SK-N-SH (cell line): ENCODE data around the gene ZC3H7B. TPM values are rescaled to one million over a fixed set of nuclear protein-coding genes. Genes with fewer than 3 reads are reported as not detected.

ENCODE experiments used
- CTCF ChIA-PET: fragments of 300-600, 350-600 bp; formaldehyde crosslinking; extraction: SDS; loops from one replicate; lab custom pipeline; 2021; lab: Yijun Ruan, JAX
- POLR2A ChIA-PET: fragments of 350-600 bp; sonication (Branson Sonifier 250); formaldehyde crosslinking; extraction: SDS; loops from one replicate; lab custom pipeline; 2020; ENCODE audit warnings: antibody characterized with exemption, inconsistent platforms; lab: Yijun Ruan, JAX
- DNase-seq: peaks from one replicate; pipeline ENCODE4 v3.0.0; 2012
- H2AFZ ChIP-seq: fragments of 200-600 bp; sonication (generic); 2 replicates; pipeline ENCODE4 v1.8.1; 2016; ENCODE audit warnings: antibody characterized with exemption, mild to moderate bottlenecking, low read depth
- H3F3A ChIP-seq: fragments of 200-600 bp; sonication (generic); replicated peaks from 2 replicates; pipeline ENCODE3; 2016; ENCODE audit warnings: antibody characterized with exemption, mild to moderate bottlenecking; ENCODE audit not compliant: insufficient read depth
- H3K27ac ChIP-seq, 2 experiments: fragments of 200-500 bp in 1 of 2; fragments of 200-600 bp in 1 of 2; sonication (Bioruptor generic) in 1 of 2; sonication (generic), shearing (Covaris generic) in 1 of 2; 2 replicates each; pipeline versions ENCODE4 v1.5.1 to v1.6.1; 2014 to 2016; ENCODE audit warnings: low read depth in 2 of 2, inconsistent platforms in 1 of 2, low read length in 1 of 2, mild to moderate bottlenecking in 1 of 2, mixed read lengths in 1 of 2
- H3K27me3 ChIP-seq: fragments of 200-600 bp; sonication (generic), shearing (Covaris generic); 2 replicates; pipeline ENCODE4 v1.6.1; 2016; ENCODE audit warnings: mixed run types; ENCODE audit not compliant: insufficient read depth
- H3K36me3 ChIP-seq, 2 experiments: fragments of 200-500 bp in 1 of 2; fragments of 200-600 bp in 1 of 2; sonication (Bioruptor generic) in 1 of 2; sonication (generic) in 1 of 2; replicated peaks in 1 of 2; 2 replicates each; pipeline versions ENCODE3 to v1.5.1; 2014 to 2016; ENCODE audit warnings: low read length in 1 of 2, mild to moderate bottlenecking in 1 of 2; ENCODE audit not compliant: insufficient read depth in 2 of 2, control insufficient read depth in 1 of 2
- H3K4me1 ChIP-seq, 2 experiments: fragments of 200-500 bp in 1 of 2; fragments of 200-600 bp in 1 of 2; sonication (Bioruptor generic) in 1 of 2; sonication (generic), shearing (Covaris generic) in 1 of 2; 2 replicates each; pipeline versions ENCODE4 v1.5.1 to v1.6.1; 2014 to 2016; ENCODE audit warnings: low read depth in 1 of 2, low read length in 1 of 2, mixed run types in 1 of 2; ENCODE audit not compliant: insufficient read depth in 2 of 2, control insufficient read depth in 1 of 2
- H3K4me2 ChIP-seq: fragments of 200-600 bp; sonication (generic), shearing (Covaris generic); 2 replicates; pipeline ENCODE4 v1.6.1; 2017; ENCODE audit warnings: mixed run types
- H3K4me3 ChIP-seq, 2 experiments: fragments of 200-500 bp in 1 of 2; fragments of 200-600 bp in 1 of 2; sonication (Bioruptor generic) in 1 of 2; sonication (generic), shearing (Covaris generic) in 1 of 2; 2 replicates each; pipeline versions ENCODE4 v1.5.1 to v1.8.1; 2014 to 2016; ENCODE audit warnings: low read depth in 2 of 2, inconsistent platforms in 1 of 2, low read length in 1 of 2, mild to moderate bottlenecking in 1 of 2, mixed read lengths in 1 of 2, moderate library complexity in 1 of 2
- H3K79me2 ChIP-seq: fragments of 200-600 bp; sonication (generic); 2 replicates; pipeline ENCODE4 v1.8.1; 2017; ENCODE audit warnings: mild to moderate bottlenecking; ENCODE audit not compliant: insufficient read depth
- H3K9ac ChIP-seq: fragments of 200-600 bp; sonication (generic); 2 replicates; pipeline ENCODE4 v1.6.1; 2017; ENCODE audit warnings: mixed run types
- H3K9me2 ChIP-seq: fragments of 200-600 bp; sonication (generic); 2 replicates; pipeline ENCODE4 v1.6.1; 2017; ENCODE audit warnings: mixed run types
- H3K9me3 ChIP-seq: fragments of 200-600 bp; sonication (generic); 2 replicates; pipeline ENCODE4 v1.6.1; 2017; ENCODE audit warnings: mixed run types, mild to moderate bottlenecking, moderate library complexity
- H4K20me1 ChIP-seq: fragments of 200-600 bp; sonication (generic); 2 replicates; pipeline ENCODE4 v1.6.1; 2017; ENCODE audit warnings: mild to moderate bottlenecking, mixed run types; ENCODE audit not compliant: insufficient read depth
- FOSL2 ChIP-seq: IDR thresholded peaks from 2 replicates; pipeline ENCODE4 v1.4.0; 2012; ENCODE audit warnings: low read depth, mild to moderate bottlenecking, moderate library complexity, borderline replicate concordance
- MXI1 ChIP-seq: IDR thresholded peaks from 2 replicates; pipeline ENCODE4 v1.6.1; 2012; ENCODE audit warnings: mild to moderate bottlenecking, low read depth, low read length, improper control_type of control experiment
- NFIC ChIP-seq: IDR thresholded peaks from 2 replicates; pipeline ENCODE4 v1.4.0; 2012; ENCODE audit warnings: borderline replicate concordance
- POLR2AphosphoS5 ChIP-seq: IDR thresholded peaks from 2 replicates; pipeline ENCODE4 v1.6.1; 2012; ENCODE audit warnings: low read depth, low read length
- RCOR1 ChIP-seq: fragments of 150-350 bp; IDR thresholded peaks from 2 replicates; pipeline ENCODE4 v1.6.1; 2017; ENCODE audit warnings: antibody characterized with exemption, low read length
- TCF12 ChIP-seq: IDR thresholded peaks from 2 replicates; pipeline ENCODE4 v1.4.0; 2012
- USF2 ChIP-seq: fragments of 150-350 bp; IDR thresholded peaks from 2 replicates; pipeline ENCODE4 v1.6.1; 2017; ENCODE audit warnings: antibody characterized with exemption, low read length, low read depth, borderline replicate concordance
- YY1 ChIP-seq: IDR thresholded peaks from 2 replicates; pipeline ENCODE4 v1.4.0; 2012; ENCODE audit warnings: low read depth, mild to moderate bottlenecking
- WGBS: methylation state at CpG from one replicate; pipeline ENCODE4 v1.1.6; 2017; ENCODE audit warnings: low lambda C conversion rate; 5-methylcytosine and 5-hydroxymethylcytosine counted together
- polyA plus RNA-seq, 3 experiments: library from polyadenylated mRNA; depleted of rRNA; stranded (reverse); fragments of >200 nt; gene quantifications; 2 replicates each; pipeline ENCODE4 v1.2.3, GENCODE V29; 2012

ZC3H7B gene
- polyA plus RNA-seq, 1 of the 3 experiments (the other 2 are of a cell fraction) = 27.1 TPM

GRCh38 chr22:41296826-41297667 lies 4.3 kb upstream of the ZC3H7B start:
- Histone ChIP-seq H3K27ac (no peak overlapping the region), H3F3A (no peaks in the 10 kb centered on the region), H3K9me2 (no peaks in the 10 kb centered on the region), H4K20me1 (no peaks in the 10 kb centered on the region), H3K4me2 (no peak overlapping the region), H3K4me3 (no peak overlapping the region), H3K9me3 (no peaks in the 10 kb centered on the region), H3K27me3 (no peaks in the 10 kb centered on the region), H3K79me2 (peaks cover 16% of the 10 kb centered on the region), H2AFZ (no peak overlapping the region), H3K4me1 (peaks cover 0 to 3% of the 10 kb centered on the region in 2 experiments; a peak in 1 of 4 replicates), H3K36me3 (no peaks in the 10 kb centered on the region), H3K9ac (no peak overlapping the region)
- ChIA-PET POLR2A (no interaction called here), CTCF (interaction anchor here (0.6 kb wide), 1 partner anchor 1917 kb away, joined by 3 read pairs; no protein-coding TSS in a partner anchor)
- 100% methylated on average over 9 of the region's 9 CpGs for WGBS
- no peak for TF ChIP-seq TCF12
- no peak for TF ChIP-seq USF2
- TF ChIP-seq POLR2AphosphoS5 = no peak
- TF ChIP-seq RCOR1 = no peak
- DNase-seq = no peak

GRCh38 chr22:41300661-41301060 lies 664 bp upstream of the ZC3H7B start:
- H3K9me3 ChIP-seq = no peaks in the 10 kb centered on the region
- peaks cover 8% of the 10 kb centered on the region for H3F3A ChIP-seq
- H3K27ac ChIP-seq = no peak overlapping the region; a peak in 2 of 4 replicates
- TF ChIP-seq NFIC (no peak), YY1 (no peak), MXI1 (no peak), FOSL2 (no peak)
- H3K4me3 ChIP-seq = peak overlapping the region; percentile 64 to 65
- ChIA-PET CTCF (no interaction called here), POLR2A (interaction anchor here (1.1 kb wide), 1 partner anchor 14 kb away, joined by 8 read pairs; the partner anchor contains the start of gene RANGAP1)
- peak overlapping the region; percentile 82; the same call in 1 of the 2 replicates for H2AFZ ChIP-seq
- no peaks in the 10 kb centered on the region for H3K27me3 ChIP-seq
- WGBS = 49% methylated on average over 4 of the region's 7 CpGs
- H3K9ac ChIP-seq = peak overlapping the region; percentile 93; the same call in 1 of the 2 replicates
- peak overlapping the region; percentile 80 for H3K4me2 ChIP-seq
- no peaks in the 10 kb centered on the region for H3K9me2 ChIP-seq
- H3K36me3 ChIP-seq = no peaks in the 10 kb centered on the region
- no peaks in the 10 kb centered on the region for H4K20me1 ChIP-seq
- DNase-seq = no peak
- H3K79me2 ChIP-seq = peaks cover 52% of the 10 kb centered on the region
- H3K4me1 ChIP-seq = peaks cover 3 to 5% of the 10 kb centered on the region in 2 experiments; a peak in 2 of 4 replicates
